SK-N-SH (cell line): ENCODE data around the gene PCGF3. TPM values are rescaled to one million over a fixed set of nuclear protein-coding genes. Genes with fewer than 3 reads are reported as not detected.

Experiments used
- CTCF ChIA-PET: fragments of 300-600, 350-600 bp; formaldehyde crosslinking; extraction: SDS; loops from one replicate; lab custom pipeline; 2021; lab: Yijun Ruan, JAX
- POLR2A ChIA-PET: fragments of 350-600 bp; sonication (Branson Sonifier 250); formaldehyde crosslinking; extraction: SDS; loops from one replicate; lab custom pipeline; 2020; ENCODE audit warnings: antibody characterized with exemption, inconsistent platforms; lab: Yijun Ruan, JAX
- DNase-seq: peaks from one replicate; pipeline ENCODE4 v3.0.0; 2012
- H2AFZ ChIP-seq: fragments of 200-600 bp; sonication (generic); 2 replicates; pipeline ENCODE4 v1.8.1; 2016; ENCODE audit warnings: antibody characterized with exemption, mild to moderate bottlenecking, low read depth
- H3F3A ChIP-seq: fragments of 200-600 bp; sonication (generic); replicated peaks from 2 replicates; pipeline ENCODE3; 2016; ENCODE audit warnings: antibody characterized with exemption, mild to moderate bottlenecking; ENCODE audit not compliant: insufficient read depth
- H3K27ac ChIP-seq, 2 experiments: fragments of 200-500 bp in 1 of 2; fragments of 200-600 bp in 1 of 2; sonication (Bioruptor generic) in 1 of 2; sonication (generic), shearing (Covaris generic) in 1 of 2; 2 replicates each; pipeline versions ENCODE4 v1.5.1 to v1.6.1; 2014 to 2016; ENCODE audit warnings: low read depth in 2 of 2, inconsistent platforms in 1 of 2, low read length in 1 of 2, mild to moderate bottlenecking in 1 of 2, mixed read lengths in 1 of 2
- H3K27me3 ChIP-seq: fragments of 200-600 bp; sonication (generic), shearing (Covaris generic); 2 replicates; pipeline ENCODE4 v1.6.1; 2016; ENCODE audit warnings: mixed run types; ENCODE audit not compliant: insufficient read depth
- H3K36me3 ChIP-seq, 2 experiments: fragments of 200-500 bp in 1 of 2; fragments of 200-600 bp in 1 of 2; sonication (Bioruptor generic) in 1 of 2; sonication (generic) in 1 of 2; replicated peaks in 1 of 2; 2 replicates each; pipeline versions ENCODE3 to v1.5.1; 2014 to 2016; ENCODE audit warnings: low read length in 1 of 2, mild to moderate bottlenecking in 1 of 2; ENCODE audit not compliant: insufficient read depth in 2 of 2, control insufficient read depth in 1 of 2
- H3K4me1 ChIP-seq, 2 experiments: fragments of 200-500 bp in 1 of 2; fragments of 200-600 bp in 1 of 2; sonication (Bioruptor generic) in 1 of 2; sonication (generic), shearing (Covaris generic) in 1 of 2; 2 replicates each; pipeline versions ENCODE4 v1.5.1 to v1.6.1; 2014 to 2016; ENCODE audit warnings: low read depth in 1 of 2, low read length in 1 of 2, mixed run types in 1 of 2; ENCODE audit not compliant: insufficient read depth in 2 of 2, control insufficient read depth in 1 of 2
- H3K4me2 ChIP-seq: fragments of 200-600 bp; sonication (generic), shearing (Covaris generic); 2 replicates; pipeline ENCODE4 v1.6.1; 2017; ENCODE audit warnings: mixed run types
- H3K4me3 ChIP-seq, 2 experiments: fragments of 200-500 bp in 1 of 2; fragments of 200-600 bp in 1 of 2; sonication (Bioruptor generic) in 1 of 2; sonication (generic), shearing (Covaris generic) in 1 of 2; 2 replicates each; pipeline versions ENCODE4 v1.5.1 to v1.8.1; 2014 to 2016; ENCODE audit warnings: low read depth in 2 of 2, inconsistent platforms in 1 of 2, low read length in 1 of 2, mild to moderate bottlenecking in 1 of 2, mixed read lengths in 1 of 2, moderate library complexity in 1 of 2
- H3K79me2 ChIP-seq: fragments of 200-600 bp; sonication (generic); 2 replicates; pipeline ENCODE4 v1.8.1; 2017; ENCODE audit warnings: mild to moderate bottlenecking; ENCODE audit not compliant: insufficient read depth
- H3K9ac ChIP-seq: fragments of 200-600 bp; sonication (generic); 2 replicates; pipeline ENCODE4 v1.6.1; 2017; ENCODE audit warnings: mixed run types
- H3K9me2 ChIP-seq: fragments of 200-600 bp; sonication (generic); 2 replicates; pipeline ENCODE4 v1.6.1; 2017; ENCODE audit warnings: mixed run types
- H3K9me3 ChIP-seq: fragments of 200-600 bp; sonication (generic); 2 replicates; pipeline ENCODE4 v1.6.1; 2017; ENCODE audit warnings: mixed run types, mild to moderate bottlenecking, moderate library complexity
- H4K20me1 ChIP-seq: fragments of 200-600 bp; sonication (generic); 2 replicates; pipeline ENCODE4 v1.6.1; 2017; ENCODE audit warnings: mild to moderate bottlenecking, mixed run types; ENCODE audit not compliant: insufficient read depth
- ELF1 ChIP-seq: IDR thresholded peaks from 2 replicates; pipeline ENCODE4 v1.4.0; 2012
- FOSL2 ChIP-seq: IDR thresholded peaks from 2 replicates; pipeline ENCODE4 v1.4.0; 2012; ENCODE audit warnings: low read depth, mild to moderate bottlenecking, moderate library complexity, borderline replicate concordance
- FOXM1 ChIP-seq: IDR thresholded peaks from 2 replicates; pipeline ENCODE4 v1.4.0; 2012; ENCODE audit warnings: low read depth, mild to moderate bottlenecking
- GATA2 ChIP-seq: sonication (generic); formaldehyde crosslinking; IDR thresholded peaks from 2 replicates; pipeline ENCODE4 v1.5.0; 2020; ENCODE audit warnings: mild to moderate bottlenecking, missing genetic modification reagents
- JUND ChIP-seq: IDR thresholded peaks from 2 replicates; pipeline ENCODE4 v1.4.0; 2012
- MEF2A ChIP-seq: IDR thresholded peaks from 2 replicates; pipeline ENCODE4 v1.4.0; 2012; ENCODE audit warnings: low read depth, borderline replicate concordance
- MXI1 ChIP-seq: IDR thresholded peaks from 2 replicates; pipeline ENCODE4 v1.6.1; 2012; ENCODE audit warnings: mild to moderate bottlenecking, low read depth, low read length, improper control_type of control experiment
- RCOR1 ChIP-seq: fragments of 150-350 bp; IDR thresholded peaks from 2 replicates; pipeline ENCODE4 v1.6.1; 2017; ENCODE audit warnings: antibody characterized with exemption, low read length
- RFX5 ChIP-seq: IDR thresholded peaks from 2 replicates; pipeline ENCODE4 v1.6.1; 2012; ENCODE audit warnings: mild to moderate bottlenecking, improper control_type of control experiment, low read length
- RXRA ChIP-seq: IDR thresholded peaks from 2 replicates; pipeline ENCODE4 v1.4.0; 2012; ENCODE audit warnings: low read depth, mild to moderate bottlenecking, borderline replicate concordance
- TAF1 ChIP-seq: IDR thresholded peaks from 2 replicates; pipeline ENCODE4 v1.6.1; 2012; ENCODE audit warnings: low read depth, mild to moderate bottlenecking, low read length, moderate library complexity, borderline replicate concordance
- TCF12 ChIP-seq: IDR thresholded peaks from 2 replicates; pipeline ENCODE4 v1.4.0; 2012
- TEAD4 ChIP-seq: IDR thresholded peaks from 2 replicates; pipeline ENCODE4 v1.4.0; 2012; ENCODE audit warnings: mild to moderate bottlenecking, borderline replicate concordance; ENCODE audit not compliant: insufficient read depth
- USF1 ChIP-seq: IDR thresholded peaks from 2 replicates; pipeline ENCODE4 v1.4.0; 2012; ENCODE audit warnings: low read depth, borderline replicate concordance
- YY1 ChIP-seq: IDR thresholded peaks from 2 replicates; pipeline ENCODE4 v1.4.0; 2012; ENCODE audit warnings: low read depth, mild to moderate bottlenecking
- WGBS: methylation state at CpG from one replicate; pipeline ENCODE4 v1.1.6; 2017; ENCODE audit warnings: low lambda C conversion rate; 5-methylcytosine and 5-hydroxymethylcytosine counted together
- polyA plus RNA-seq, 3 experiments: library from polyadenylated mRNA; depleted of rRNA; stranded (reverse); fragments of >200 nt; gene quantifications; 2 replicates each; pipeline ENCODE4 v1.2.3, GENCODE V29; 2012
- TF ChIP-seq, protein P1 (sequence below): IDR thresholded peaks from 2 replicates; pipeline ENCODE4; 2012

The PCGF3 gene
- polyA plus RNA-seq, 1 of the 3 experiments (the other 2 are of a cell fraction) = 44.8 TPM

- Histone ChIP-seq H3K36me3 (peaks cover 49 to 59% of the 10 kb centered on the region in 2 experiments), H4K20me1 (peaks cover 92% of the 10 kb centered on the region), H3K27me3 (no peaks in the 10 kb centered on the region), H3K9me3 (no peaks in the 10 kb centered on the region), H3K9me2 (no peaks in the 10 kb centered on the region), H3K9ac (no peak overlapping the region), H3F3A (peaks cover 27% of the 10 kb centered on the region), H3K27ac (no peak overlapping the region), H2AFZ (no peak overlapping the region), H3K4me2 (no peak overlapping the region), H3K4me1 (peaks cover 0 to 12% of the 10 kb centered on the region in 2 experiments; a peak in 1 of 4 replicates), H3K4me3 (no peak overlapping the region), H3K79me2 (peaks cover 80% of the 10 kb centered on the region)
- DNase-seq = no peak
- ChIA-PET POLR2A (no interaction called here), CTCF (interaction anchor here (1.4 kb wide), 1 partner anchor 86 kb away, joined by 3 read pairs; no protein-coding TSS in a partner anchor)
- TF ChIP-seq YY1 (no peak), MEF2A (no peak), FOXM1 (no peak)
- WGBS = 98% methylated on average over 5 of the region's 5 CpGs
These were observed 64.4 kb downstream of the PCGF3 start for GRCh38 chr4:770022-770421.

DNA sequence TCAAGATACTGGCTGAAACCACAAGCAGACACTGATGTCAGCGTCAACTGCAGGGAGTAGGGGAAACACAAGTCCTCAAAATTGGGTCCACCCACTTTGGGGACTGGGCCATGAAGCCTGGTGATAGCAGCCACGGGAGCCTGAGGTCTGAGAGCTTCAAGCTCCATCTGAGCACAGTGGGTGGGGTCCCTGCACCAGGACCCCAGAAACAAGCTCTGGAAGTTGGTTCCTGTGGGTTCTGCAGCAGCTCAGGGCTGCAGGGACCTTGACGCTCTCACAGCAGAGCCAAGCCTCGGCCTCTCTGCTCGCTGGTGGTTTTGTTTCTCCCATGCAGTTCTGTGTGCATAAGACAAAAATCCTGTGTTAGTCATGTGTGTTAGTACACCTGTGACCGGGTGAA is 65.8 kb downstream of the PCGF3 start:
- TF ChIP-seq USF1 (no peak), JUND (no peak), TCF12 (no peak), TAF1 (no peak), GATA2 (CRISPR knock-in tag) (no peak), RXRA (no peak), TEAD4 (no peak)
- 90% methylated on average over 6 of the region's 6 CpGs for WGBS
- H3K4me2 ChIP-seq = no peak overlapping the region
- peaks cover 56% of the 10 kb centered on the region in 2 experiments for H3K36me3 ChIP-seq
- DNase-seq = no peak
- peak overlapping the region in 1 of 2 experiments; percentile 6; a peak in 1 of 4 replicates for H3K27ac ChIP-seq
- H4K20me1 ChIP-seq = peaks cover 91% of the 10 kb centered on the region
- ChIA-PET POLR2A (no interaction called here), CTCF (no interaction called here)
- H3K4me1 ChIP-seq = peaks cover 0 to 12% of the 10 kb centered on the region in 2 experiments; a peak in 1 of 4 replicates
- no peaks in the 10 kb centered on the region for H3K27me3 ChIP-seq
- no peak overlapping the region for H2AFZ ChIP-seq
- H3K9me2 ChIP-seq = no peaks in the 10 kb centered on the region
- no peak overlapping the region for H3K9ac ChIP-seq
- no peak overlapping the region for H3K4me3 ChIP-seq
- peaks cover 23% of the 10 kb centered on the region for H3F3A ChIP-seq
- no peaks in the 10 kb centered on the region for H3K9me3 ChIP-seq
- peaks cover 95% of the 10 kb centered on the region for H3K79me2 ChIP-seq

DNA sequence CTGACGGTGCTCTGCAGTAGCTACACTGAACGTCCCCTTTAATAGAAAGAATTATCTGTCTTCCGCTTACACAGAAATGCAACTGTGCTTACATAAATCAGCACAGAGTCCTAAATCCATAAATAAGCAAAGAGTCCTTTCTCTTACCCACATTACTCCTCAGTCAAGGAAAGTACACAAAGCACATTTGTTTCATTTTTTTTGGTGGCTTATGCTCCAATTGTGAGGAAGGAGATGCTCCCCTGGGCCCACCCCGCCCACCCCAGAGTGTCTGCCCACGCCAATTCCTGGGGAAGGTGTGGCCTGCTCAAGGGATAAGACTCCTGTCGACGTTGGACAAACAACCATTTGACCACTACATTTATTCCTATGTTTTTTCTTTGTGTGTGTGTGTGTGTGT is 66.5 kb downstream of the PCGF3 start:
- 91% methylated on average over 7 of the region's 7 CpGs for WGBS
- CTCF ChIA-PET = no interaction called here
- peaks cover 50 to 54% of the 10 kb centered on the region in 2 experiments for H3K36me3 ChIP-seq

More for the DNA sequence above, 66.5 kb downstream of the PCGF3 start:
- no peak overlapping the region for H3K4me2 ChIP-seq
- H3K79me2 ChIP-seq = peaks cover 99% of the 10 kb centered on the region
- H3F3A ChIP-seq = peaks cover 19% of the 10 kb centered on the region
- H3K4me1 ChIP-seq = peaks cover 0 to 12% of the 10 kb centered on the region in 2 experiments; a peak in 1 of 4 replicates
- POLR2A ChIA-PET = no interaction called here
- H2AFZ ChIP-seq = no peak overlapping the region
- TF ChIP-seq FOSL2 = no peak
- TF ChIP-seq GATA2 (CRISPR knock-in tag) = no peak
- no peak for TF ChIP-seq ELF1
- no peak for TF ChIP-seq TEAD4
- no peak for TF ChIP-seq RFX5
- no peak for TF ChIP-seq MXI1
- no peak for TF ChIP-seq RCOR1
- TF ChIP-seq, protein P1, sequence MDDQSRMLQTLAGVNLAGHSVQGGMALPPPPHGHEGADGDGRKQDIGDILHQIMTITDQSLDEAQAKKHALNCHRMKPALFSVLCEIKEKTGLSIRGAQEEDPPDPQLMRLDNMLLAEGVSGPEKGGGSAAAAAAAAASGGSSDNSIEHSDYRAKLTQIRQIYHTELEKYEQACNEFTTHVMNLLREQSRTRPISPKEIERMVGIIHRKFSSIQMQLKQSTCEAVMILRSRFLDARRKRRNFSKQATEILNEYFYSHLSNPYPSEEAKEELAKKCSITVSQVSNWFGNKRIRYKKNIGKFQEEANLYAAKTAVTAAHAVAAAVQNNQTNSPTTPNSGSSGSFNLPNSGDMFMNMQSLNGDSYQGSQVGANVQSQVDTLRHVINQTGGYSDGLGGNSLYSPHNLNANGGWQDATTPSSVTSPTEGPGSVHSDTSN = no peak
- H4K20me1 ChIP-seq = peaks cover 85% of the 10 kb centered on the region
- H3K9me3 ChIP-seq = no peaks in the 10 kb centered on the region
- no peak overlapping the region for H3K4me3 ChIP-seq
- no peaks in the 10 kb centered on the region for H3K9me2 ChIP-seq
- no peak overlapping the region; a peak in 1 of 4 replicates for H3K27ac ChIP-seq
- H3K27me3 ChIP-seq = no peaks in the 10 kb centered on the region
- no peak for DNase-seq
- no peak overlapping the region for H3K9ac ChIP-seq
